Transverse colon (tissue), 4 donors: ENCODE data around the gene SMAD9. TPM values are rescaled to one million over a fixed set of nuclear protein-coding genes. Genes with fewer than 3 reads are reported as not detected.

Experiments used
- DNase-seq: peaks from one replicate; pipeline ENCODE4 v3.0.0-alpha.2; 2019
- H3K27ac ChIP-seq, 4 donors: fragments of 200-600 bp; sonication (generic); 2 replicates each; pipeline ENCODE4 v1.5.1; 2016 to 2018; ENCODE audit warnings: inconsistent platforms in 4 of 4
- H3K27me3 ChIP-seq: fragments of 200-600 bp; sonication (generic); 2 replicates; pipeline ENCODE4 v1.5.1; 2017; ENCODE audit warnings: inconsistent platforms
- H3K36me3 ChIP-seq, 4 donors: fragments of 200-600 bp; sonication (generic); 2 replicates each; pipeline ENCODE4 v1.5.1; 2017 to 2019; ENCODE audit warnings: inconsistent platforms in 4 of 4
- H3K4me1 ChIP-seq, 4 donors: fragments of 200-600 bp; sonication (generic); 2 replicates each; pipeline ENCODE4 v1.5.1; 2017 to 2020; ENCODE audit warnings: inconsistent platforms in 4 of 4
- H3K4me3 ChIP-seq, 4 donors: fragments of 200-600 bp; sonication (generic); 1 replicate in 1 of 4; 2 replicates in 3 of 4; pipeline versions ENCODE4 v1.5.1 to v1.6.1; 2017 to 2019; ENCODE audit warnings: inconsistent platforms in 4 of 4
- H3K9me3 ChIP-seq, 2 donors: fragments of 200-600 bp; sonication (generic); 2 replicates each; pipeline ENCODE4 v1.5.1; 2017 to 2019; ENCODE audit warnings: inconsistent platforms in 2 of 2
- CTCF ChIP-seq, 5 experiments: fragments of 200-600 bp in 3 of 5; fragments of 450-650 bp in 2 of 5; sonication (generic) in 3 of 5; IDR thresholded peaks; 1 replicate in 2 of 5; 2 replicates in 3 of 5; pipeline ENCODE4 v1.5.1; 2016 to 2017; ENCODE audit warnings: antibody characterized with exemption in 5 of 5, inconsistent platforms in 3 of 5, mild to moderate bottlenecking in 2 of 5, moderate library complexity in 1 of 5
- EP300 ChIP-seq: sonication (generic); formaldehyde crosslinking; IDR thresholded peaks from one replicate; pipeline ENCODE4 v1.6.1; 2017; ENCODE audit warnings: antibody characterized with exemption, low read depth
- POLR2A ChIP-seq: fragments of 450-650 bp; IDR thresholded peaks from one replicate; pipeline ENCODE4 v1.6.1; 2016; ENCODE audit warnings: antibody characterized with exemption, mild to moderate bottlenecking, moderate library complexity
- POLR2AphosphoS5 ChIP-seq, 3 donors: sonication (generic); formaldehyde crosslinking; IDR thresholded peaks; one replicate each; pipeline ENCODE4 v1.6.1; 2016; ENCODE audit warnings: antibody characterized with exemption in 3 of 3
- WGBS, 2 donors: methylation state at CpG; one replicate each; pipeline ENCODE4 v1.1.5; 2018; ENCODE audit warnings: low coverage in 1 of 2; 5-methylcytosine and 5-hydroxymethylcytosine counted together
- in situ Hi-C, 4 donors: fragments of 200-750 bp; cut with MboI; loops; one replicate each; pipeline versions ENCODE4 v1.15.0 to v1.15.1; 2017; ENCODE audit warnings: low sequenced_read_pairs in 3 of 4, low pct_ligation_motif_present in 1 of 4, low pct_unique_long_range_greater_than_20kb in 1 of 4
- intact Hi-C: fragments of 100-400 bp; cut with DNase I; formaldehyde crosslinking; loops from one replicate; pipeline ENCODE4 v1.15.1; 2023; ENCODE audit warnings: low total_unique reads
- total RNA-seq, 4 donors: library from RNA; depleted of rRNA; stranded (reverse); fragments of >200 nt; gene quantifications; one replicate each; pipeline ENCODE4 v1.1.0, GENCODE V29; 2016

SMAD9 gene
- total RNA-seq, 4 donors from 2014 or later: 4.0 to 19.8 (median 9.8) TPM

GRCh38 chr13:36813225-36813624, 106.8 kb downstream of the SMAD9 start:
- Histone ChIP-seq H3K27me3 (peaks cover 6% of the 10 kb centered on the region), H3K4me3 (no peak overlapping the region), H3K27ac (no peak overlapping the region), H3K4me1 (peaks cover 0 to 3% (median 0%) of the 10 kb centered on the region in 4 donors), H3K36me3 (no peaks in the 10 kb centered on the region), H3K9me3 (no peaks in the 10 kb centered on the region)
- WGBS, 2 donors: 80 to 90% methylated on average over 1 of the region's 1 CpG
- no peak for TF ChIP-seq CTCF (IDR thresholded peaks at IDR 0.05)
- TF ChIP-seq POLR2AphosphoS5 (IDR thresholded peaks at IDR 0.05): no peak
- no peak for TF ChIP-seq POLR2A
- no peak for TF ChIP-seq EP300
- in situ Hi-C loops: no loop called here
- intact Hi-C loops: no loop called here
- DNase-seq: no peak

- Histone ChIP-seq H3K4me3 (no peak overlapping the region), H3K36me3 (no peaks in the 10 kb centered on the region), H3K4me1 (no peaks in the 10 kb centered on the region), H3K9me3 (no peaks in the 10 kb centered on the region), H3K27me3 (peaks cover 6% of the 10 kb centered on the region), H3K27ac (no peak overlapping the region)
- TF ChIP-seq CTCF (IDR thresholded peaks at IDR 0.05): no peak
- no peak for TF ChIP-seq POLR2A
- no peak for TF ChIP-seq POLR2AphosphoS5 (IDR thresholded peaks at IDR 0.05)
- TF ChIP-seq EP300: no peak
- DNase-seq: no peak
- intact Hi-C loops: no loop called here
- in situ Hi-C loops: no loop called here
- 98% methylated on average over 2 of the region's 2 CpGs; no CpG with 5 or more reads in 1 of the 2 donors for WGBS, 2 donors
Measured at GRCh38 chr13:36807616-36808015, 112.4 kb downstream of the SMAD9 start.

GRCh38 chr13:36806102-36806501, 113.9 kb downstream of the SMAD9 start:
- H3K27ac ChIP-seq: no peak overlapping the region
- no peak for DNase-seq
- H3K4me3 ChIP-seq: no peak overlapping the region
- in situ Hi-C loops: no loop called here
- intact Hi-C loops: no loop called here
- H3K4me1 ChIP-seq: no peaks in the 10 kb centered on the region
- H3K9me3 ChIP-seq: no peaks in the 10 kb centered on the region
- H3K36me3 ChIP-seq: no peaks in the 10 kb centered on the region
- H3K27me3 ChIP-seq: peaks cover 4% of the 10 kb centered on the region
- TF ChIP-seq POLR2A (no peak), EP300 (no peak), POLR2AphosphoS5 (IDR thresholded peaks at IDR 0.05) (no peak), CTCF (IDR thresholded peaks at IDR 0.05) (no peak)
- WGBS, 2 donors: 89 to 94% methylated on average over 2 of the region's 2 CpGs

GRCh38 chr13:36804588-36804987, 115.5 kb downstream of the SMAD9 start:
- DNase-seq: no peak
- no peak overlapping the region for H3K4me3 ChIP-seq
- H3K27ac ChIP-seq: no peak overlapping the region
- no peaks in the 10 kb centered on the region for H3K36me3 ChIP-seq
- no peaks in the 10 kb centered on the region for H3K27me3 ChIP-seq
- intact Hi-C loops (no loop called here), in situ Hi-C loops (no loop called here)
- 20 to 70% methylated on average over 1 to 6 of the region's 6 CpGs for WGBS, 2 donors
- H3K4me1 ChIP-seq: no peaks in the 10 kb centered on the region
- H3K9me3 ChIP-seq: no peaks in the 10 kb centered on the region
- TF ChIP-seq CTCF (IDR thresholded peaks at IDR 0.05) (no peak), POLR2A (no peak), POLR2AphosphoS5 (IDR thresholded peaks at IDR 0.05) (no peak), EP300 (no peak)
